Nephron (organoid): ENCODE results near the gene TMEM147.

ENCODE experiments used
- H3K27ac Mint-ChIP-seq, 3 experiments: 2 replicates each; pipeline ENCODE4 v1.8.0; 2020; ENCODE audit warnings: mixed read lengths in 3 of 3, mild to moderate bottlenecking in 2 of 3, moderate library complexity in 1 of 3
- H3K27me3 Mint-ChIP-seq: 2 replicates; pipeline ENCODE4 v1.8.0; 2021; ENCODE audit warnings: low read depth, mild to moderate bottlenecking, moderate library complexity, mixed read lengths
- H3K36me3 Mint-ChIP-seq: 2 replicates; pipeline ENCODE4 v1.8.0; 2020; ENCODE audit warnings: low read depth, mixed read lengths
- H3K4me1 Mint-ChIP-seq: 2 replicates; pipeline ENCODE4 v1.8.0; 2020; ENCODE audit warnings: mixed read lengths
- H3K4me3 Mint-ChIP-seq, 3 experiments: 2 replicates each; pipeline ENCODE4 v1.8.0; 2020; ENCODE audit warnings: mild to moderate bottlenecking in 3 of 3, mixed read lengths in 3 of 3, moderate library complexity in 2 of 3
- H3K9me3 Mint-ChIP-seq: 2 replicates; pipeline ENCODE4 v1.8.0; 2020; ENCODE audit warnings: mixed read lengths
- CTCF ChIP-seq, 3 experiments: fragments of 200-600 bp; sonication (generic); IDR thresholded peaks; one replicate each; pipeline ENCODE4 v1.5.0; 2021; ENCODE audit warnings: antibody characterized with exemption in 3 of 3; ENCODE audit not compliant: unreplicated experiment in 3 of 3

The TMEM147 gene

GRCh38 chr19:35556846-35557538 is 11.6 kb downstream of the TMEM147 start:
- no peak for TF ChIP-seq CTCF (IDR thresholded peaks at IDR 0.05; ENCODE audit: unreplicated experiment in 3 of 3)
- peaks cover 71% of the 10 kb centered on the region for H3K27me3 Mint-ChIP-seq
- H3K4me3 Mint-ChIP-seq, result peak overlapping the region; percentile 54 to 84 (median 79)
- H3K36me3 Mint-ChIP-seq, result no peaks in the 10 kb centered on the region
- H3K9me3 Mint-ChIP-seq, result no peaks in the 10 kb centered on the region
- no peak overlapping the region for H3K27ac Mint-ChIP-seq
- peaks cover 5% of the 10 kb centered on the region for H3K4me1 Mint-ChIP-seq

- Mint-ChIP-seq H3K27ac (no peak overlapping the region), H3K27me3 (peaks cover 79% of the 10 kb centered on the region), H3K4me3 (peak overlapping the region; percentile 79 to 84 (median 79)), H3K9me3 (no peaks in the 10 kb centered on the region), H3K36me3 (no peaks in the 10 kb centered on the region), H3K4me1 (peaks cover 5% of the 10 kb centered on the region)
- TF ChIP-seq CTCF (IDR thresholded peaks at IDR 0.05; ENCODE audit: unreplicated experiment in 3 of 3), result no peak
These were observed 12.3 kb downstream of the TMEM147 start for GRCh38 chr19:35557539-35558399.

- no peak for TF ChIP-seq CTCF (IDR thresholded peaks at IDR 0.05; ENCODE audit: unreplicated experiment in 3 of 3)
- H3K4me3 Mint-ChIP-seq, result peak overlapping the region in 2 of 3 experiments; percentile 28 to 33
- no peaks in the 10 kb centered on the region for H3K9me3 Mint-ChIP-seq
- peaks cover 5% of the 10 kb centered on the region for H3K4me1 Mint-ChIP-seq
- peaks cover 80% of the 10 kb centered on the region for H3K27me3 Mint-ChIP-seq
- H3K27ac Mint-ChIP-seq, result no peak overlapping the region
- no peaks in the 10 kb centered on the region for H3K36me3 Mint-ChIP-seq
These were observed 13.2 kb downstream of the TMEM147 start for GRCh38 chr19:35558400-35559280.

- H3K27me3 Mint-ChIP-seq, result peaks cover 75% of the 10 kb centered on the region
- H3K4me1 Mint-ChIP-seq, result peaks cover 5% of the 10 kb centered on the region
- H3K36me3 Mint-ChIP-seq, result no peaks in the 10 kb centered on the region
- no peak overlapping the region for H3K27ac Mint-ChIP-seq
- no peak for TF ChIP-seq CTCF (IDR thresholded peaks at IDR 0.05; ENCODE audit: unreplicated experiment in 3 of 3)
- H3K9me3 Mint-ChIP-seq, result no peaks in the 10 kb centered on the region
- peak overlapping the region in 1 of 3 experiments; percentile 33 for H3K4me3 Mint-ChIP-seq
These were observed 13.8 kb downstream of the TMEM147 start for GRCh38 chr19:35559281-35559659.

GRCh38 chr19:35559781-35560180 is 14.4 kb downstream of the TMEM147 start:
- Mint-ChIP-seq H3K27me3 (peaks cover 75% of the 10 kb centered on the region), H3K4me1 (peaks cover 5% of the 10 kb centered on the region), H3K4me3 (no peak overlapping the region), H3K27ac (no peak overlapping the region), H3K36me3 (no peaks in the 10 kb centered on the region), H3K9me3 (no peaks in the 10 kb centered on the region)
- no peak for TF ChIP-seq CTCF (IDR thresholded peaks at IDR 0.05; ENCODE audit: unreplicated experiment in 3 of 3)
